ENCODE data around the gene PDCD6IP. TPM values are rescaled to one million over a fixed set of nuclear protein-coding genes. Genes with fewer than 3 reads are reported as not detected.
"Not testable (repeated sequence)": the region's sequence is repeated elsewhere in the genome, so short reads cannot be mapped to it uniquely, and the experiment has no call there.

Gene PDCD6IP
- total RNA-seq, 2 donors from 2014 or later = 120 to 134 TPM

DNA sequence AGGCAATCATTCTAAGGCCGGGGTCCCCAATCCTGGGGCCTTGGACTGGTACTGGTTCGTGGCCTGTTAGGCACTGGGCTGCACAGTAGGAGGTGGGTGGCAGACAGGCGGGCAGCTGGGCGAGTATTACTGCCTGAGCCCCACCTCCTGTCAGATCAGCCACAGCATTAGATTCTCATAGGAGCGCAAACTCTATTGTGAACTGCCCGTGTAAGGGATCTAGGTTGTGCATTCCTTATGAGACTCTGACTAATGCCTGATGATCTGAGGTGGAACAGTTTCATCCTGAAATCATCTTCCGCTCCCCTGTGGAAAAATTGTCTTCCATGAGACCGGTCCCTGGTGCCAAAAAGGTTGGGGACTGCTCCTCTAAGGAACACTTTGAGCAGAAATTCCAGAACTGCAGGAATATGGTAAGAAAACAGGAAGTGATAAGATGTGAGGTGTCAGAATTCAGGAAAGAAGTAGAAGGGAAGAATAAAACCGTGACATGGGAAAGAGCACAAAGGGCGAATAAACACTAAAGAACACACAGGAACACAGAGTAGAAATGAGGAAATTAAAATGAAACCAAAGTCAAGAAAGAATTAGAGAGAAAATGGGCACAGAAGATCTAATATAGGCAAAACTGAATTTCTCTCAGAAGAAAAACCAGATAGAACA, 57.6 kb downstream of the PDCD6IP start:
- H3K9me3 Mint-ChIP-seq = no peaks in the 10 kb centered on the region
- H3K27me3 ChIP-seq (ENCODE audit: control insufficient read depth, insufficient read depth, low read length, poor library complexity, severe bottlenecking) = no peaks in the 10 kb centered on the region
- no peak overlapping the region for H3K27ac ChIP-seq (ENCODE audit: low read depth, low read length)
- H3K9ac ChIP-seq (ENCODE audit: extremely low read depth, low read length, poor library complexity, severe bottlenecking) = no peak overlapping the region
- 93 to 96% methylated on average over 7 to 10 of the region's 10 CpGs for WGBS, 2 experiments (ENCODE audit: insufficient coverage in 1 of 2, insufficient read length in 1 of 2)
- DNase-seq = no peak
- H3K4me3 Mint-ChIP-seq = no peak overlapping the region
- peak overlapping the region; percentile 42 for H3K27ac Mint-ChIP-seq
- H3K4me1 ChIP-seq (ENCODE audit: control insufficient read depth, insufficient read depth, low read length) = no peaks in the 10 kb centered on the region
- H3K27me3 Mint-ChIP-seq (ENCODE audit: insufficient read depth) = no peaks in the 10 kb centered on the region
- H3K4me1 Mint-ChIP-seq = peaks cover 6% of the 10 kb centered on the region
- H3K36me3 Mint-ChIP-seq (ENCODE audit: low read depth) = peaks cover 51% of the 10 kb centered on the region
- peaks cover 63% of the 10 kb centered on the region for H3K36me3 ChIP-seq (ENCODE audit: control insufficient read depth, insufficient read depth, low read length)
- no peaks in the 10 kb centered on the region for H3K9me3 ChIP-seq (ENCODE audit: control insufficient read depth, low read length)
- TF ChIP-seq CTCF (conservative IDR thresholded peaks at IDR 0.05) = no peak
- no peak overlapping the region for H3K4me3 ChIP-seq (ENCODE audit: low read length)

DNA sequence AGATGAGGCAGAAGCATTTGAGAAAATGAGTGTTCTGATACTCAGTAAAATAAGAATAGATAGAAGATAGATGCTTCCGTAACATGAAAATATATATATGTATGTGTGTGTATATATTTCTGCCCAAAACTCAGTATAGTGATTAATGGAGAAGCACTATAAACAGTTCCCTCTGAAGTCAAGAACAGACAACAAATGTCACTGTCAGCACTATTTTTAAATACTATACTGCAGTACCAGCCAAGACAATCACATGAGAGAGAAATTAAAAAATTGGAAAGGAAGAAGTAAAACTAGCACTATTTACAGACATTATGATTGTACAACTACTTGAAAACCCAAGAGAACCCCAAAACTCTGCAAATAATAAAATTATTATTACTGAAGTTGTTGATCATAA, 59.3 kb downstream of the PDCD6IP start:
- H3K27ac ChIP-seq (ENCODE audit: low read depth, low read length); H3K4me1 Mint-ChIP-seq; H3K4me3 ChIP-seq (ENCODE audit: low read length); H3K4me3 Mint-ChIP-seq; H3K27ac Mint-ChIP-seq; H3K9me3 Mint-ChIP-seq; DNase-seq; H3K4me1 ChIP-seq (ENCODE audit: control insufficient read depth, insufficient read depth, low read length); H3K9me3 ChIP-seq (ENCODE audit: control insufficient read depth, low read length); H3K9ac ChIP-seq (ENCODE audit: extremely low read depth, low read length, poor library complexity, severe bottlenecking); H3K27me3 ChIP-seq (ENCODE audit: control insufficient read depth, insufficient read depth, low read length, poor library complexity, severe bottlenecking); H3K27me3 Mint-ChIP-seq (ENCODE audit: insufficient read depth): not testable (repeated sequence)
- H3K36me3 ChIP-seq (ENCODE audit: control insufficient read depth, insufficient read depth, low read length) = peaks cover 53% of the 10 kb centered on the region
- WGBS, 2 experiments (ENCODE audit: insufficient coverage in 1 of 2, insufficient read length in 1 of 2) = 100% methylated on average over 1 of the region's 1 CpG; no CpG with 5 or more reads in 1 of the 2 experiments
- peaks cover 53% of the 10 kb centered on the region for H3K36me3 Mint-ChIP-seq (ENCODE audit: low read depth)

- peaks cover 55% of the 10 kb centered on the region for H3K36me3 ChIP-seq (ENCODE audit: control insufficient read depth, insufficient read depth, low read length)
- DNase-seq = no peak
- H3K27me3 Mint-ChIP-seq (ENCODE audit: insufficient read depth) = no peaks in the 10 kb centered on the region
- H3K36me3 Mint-ChIP-seq (ENCODE audit: low read depth) = peaks cover 49% of the 10 kb centered on the region
- H3K9me3 Mint-ChIP-seq = no peaks in the 10 kb centered on the region
- no peak overlapping the region for H3K4me3 ChIP-seq (ENCODE audit: low read length)
- no peaks in the 10 kb centered on the region for H3K27me3 ChIP-seq (ENCODE audit: control insufficient read depth, insufficient read depth, low read length, poor library complexity, severe bottlenecking)
- no peak for TF ChIP-seq CTCF (conservative IDR thresholded peaks at IDR 0.05)
- H3K4me3 Mint-ChIP-seq = no peak overlapping the region
- H3K4me1 Mint-ChIP-seq = peaks cover 6% of the 10 kb centered on the region
- no peaks in the 10 kb centered on the region for H3K9me3 ChIP-seq (ENCODE audit: control insufficient read depth, low read length)
- no peak overlapping the region for H3K27ac ChIP-seq (ENCODE audit: low read depth, low read length)
- WGBS, 2 experiments (ENCODE audit: insufficient coverage in 1 of 2, insufficient read length in 1 of 2) = 100% methylated on average over 1 to 4 of the region's 4 CpGs
- H3K4me1 ChIP-seq (ENCODE audit: control insufficient read depth, insufficient read depth, low read length) = no peaks in the 10 kb centered on the region
- H3K9ac ChIP-seq (ENCODE audit: extremely low read depth, low read length, poor library complexity, severe bottlenecking) = no peak overlapping the region
- H3K27ac Mint-ChIP-seq = no peak overlapping the region
Measured at GRCh38 chr3:33858131-33858530, 59.7 kb downstream of the PDCD6IP start.
